Activated CD8-positive, alpha-beta memory T cell treated with anti-CD3 and anti-CD28 coated beads for 1 hour (primary cell): Measurements from ENCODE around the gene MXRA8.
"Not testable (repeated sequence)": the region's sequence is repeated elsewhere in the genome, so short reads cannot be mapped to it uniquely, and the experiment has no call there.

Source experiments
- DNase-seq, 2 donors: peaks; one replicate each; pipeline ENCODE4 v3.0.0-alpha.2; 2020; ENCODE audit warnings: low read depth in 1 of 2; ENCODE audit errors: extremely low read depth in 1 of 2

Gene MXRA8

GRCh38 chr1:1393428-1393827, 35.1 kb upstream of the MXRA8 start:
- DNase-seq, result no peak

DNA sequence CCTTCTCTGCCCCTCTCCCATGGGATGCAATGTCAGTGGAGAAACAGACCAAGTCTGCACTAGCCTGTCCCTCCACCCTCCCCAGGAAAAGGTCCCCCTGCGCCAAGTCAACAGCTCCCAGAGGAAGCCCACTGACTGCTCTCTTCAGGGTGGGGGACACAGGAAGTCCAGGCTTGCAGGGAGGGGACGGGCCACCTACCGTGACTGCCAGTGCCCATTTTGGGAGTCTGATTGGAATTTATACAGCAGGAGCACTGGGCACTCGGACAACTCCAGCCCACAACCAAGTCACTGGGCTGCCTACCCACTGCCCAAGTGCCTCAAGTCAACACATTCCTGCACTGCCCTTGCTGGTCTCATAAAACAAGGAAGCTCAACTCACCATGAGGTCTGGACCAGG, 34.7 kb upstream of the MXRA8 start:
- no peak for DNase-seq

- no peak for DNase-seq
Observed at GRCh38 chr1:1391225-1391624, 32.9 kb upstream of the MXRA8 start.

GRCh38 chr1:1390675-1391074, 32.3 kb upstream of the MXRA8 start:
- no peak for DNase-seq

GRCh38 chr1:1388078-1388472, 29.7 kb upstream of the MXRA8 start:
- no peak for DNase-seq

DNA sequence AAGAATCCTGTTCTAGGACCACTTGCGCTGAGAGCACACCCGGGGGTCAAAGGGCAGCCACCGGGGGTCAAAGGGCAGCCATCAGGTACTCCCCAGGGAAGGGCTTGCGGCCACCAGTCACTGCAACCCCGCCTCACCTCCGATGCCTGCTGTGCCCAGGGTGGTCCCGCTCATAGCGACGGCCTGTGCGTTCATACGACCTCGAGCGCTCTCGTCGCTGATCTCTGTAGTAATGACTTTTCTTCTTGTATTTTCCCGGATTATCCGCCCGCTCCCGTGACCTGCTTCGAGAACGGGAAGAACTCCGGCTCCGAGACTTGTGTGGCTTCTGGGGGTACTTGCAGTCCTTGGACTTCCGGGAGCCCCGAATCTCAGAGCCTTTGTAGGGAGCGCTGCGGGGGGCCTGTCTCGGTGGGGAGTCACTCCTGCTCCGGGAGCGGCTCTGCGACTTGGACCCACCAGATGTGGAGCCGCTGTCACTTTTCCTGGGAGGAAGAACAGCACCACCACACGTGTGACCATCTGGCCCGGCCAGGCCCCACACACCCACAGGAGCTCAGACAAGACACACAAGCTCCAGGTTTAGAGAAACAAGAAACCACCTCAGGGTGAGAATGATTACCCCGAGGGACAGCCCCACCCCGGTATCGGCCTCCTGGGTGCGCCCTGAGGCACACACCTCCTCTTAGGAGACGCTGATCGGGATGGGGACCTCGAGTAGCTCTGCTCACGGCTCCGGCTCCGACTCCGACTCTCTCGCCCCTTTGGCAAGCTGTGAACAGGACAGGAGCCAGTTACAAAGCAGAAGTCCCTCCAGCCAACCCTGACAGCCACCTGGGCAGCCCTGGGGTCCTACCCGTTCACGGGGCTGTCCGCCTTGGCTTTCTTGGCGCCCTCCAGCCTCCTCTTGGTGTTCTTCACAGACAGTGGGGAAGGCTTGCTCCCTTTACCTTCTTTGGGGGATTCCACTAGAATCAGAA, 29.0 kb upstream of the MXRA8 start:
- DNase-seq, result no peak

DNA sequence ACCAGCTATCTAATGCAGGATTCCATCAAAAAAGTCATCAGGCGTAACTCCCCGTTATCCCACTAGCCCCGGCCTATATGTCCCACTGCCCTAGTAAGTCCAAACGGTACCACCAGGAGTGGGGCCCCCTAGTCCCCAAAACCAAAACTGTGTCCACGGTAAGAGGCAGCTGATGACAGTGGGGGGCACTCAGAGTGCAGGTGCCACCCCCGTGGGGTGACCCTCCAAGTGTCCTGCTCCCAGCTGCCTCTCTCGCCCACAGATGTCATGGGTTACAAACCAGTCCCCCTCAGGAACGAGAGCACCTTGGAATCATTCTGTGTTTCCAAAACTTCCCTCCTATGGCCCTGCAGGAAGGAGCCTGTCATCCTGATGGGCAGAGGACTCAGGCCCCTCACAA, 27.6 kb upstream of the MXRA8 start:
- no peak for DNase-seq

- not testable (repeated sequence) for DNase-seq
Observed at GRCh38 chr1:1385339-1385738, 27.0 kb upstream of the MXRA8 start.

GRCh38 chr1:1381294-1381693, 22.9 kb upstream of the MXRA8 start:
- no peak for DNase-seq

GRCh38 chr1:1380860-1381259, 22.5 kb upstream of the MXRA8 start:
- no peak for DNase-seq

DNA sequence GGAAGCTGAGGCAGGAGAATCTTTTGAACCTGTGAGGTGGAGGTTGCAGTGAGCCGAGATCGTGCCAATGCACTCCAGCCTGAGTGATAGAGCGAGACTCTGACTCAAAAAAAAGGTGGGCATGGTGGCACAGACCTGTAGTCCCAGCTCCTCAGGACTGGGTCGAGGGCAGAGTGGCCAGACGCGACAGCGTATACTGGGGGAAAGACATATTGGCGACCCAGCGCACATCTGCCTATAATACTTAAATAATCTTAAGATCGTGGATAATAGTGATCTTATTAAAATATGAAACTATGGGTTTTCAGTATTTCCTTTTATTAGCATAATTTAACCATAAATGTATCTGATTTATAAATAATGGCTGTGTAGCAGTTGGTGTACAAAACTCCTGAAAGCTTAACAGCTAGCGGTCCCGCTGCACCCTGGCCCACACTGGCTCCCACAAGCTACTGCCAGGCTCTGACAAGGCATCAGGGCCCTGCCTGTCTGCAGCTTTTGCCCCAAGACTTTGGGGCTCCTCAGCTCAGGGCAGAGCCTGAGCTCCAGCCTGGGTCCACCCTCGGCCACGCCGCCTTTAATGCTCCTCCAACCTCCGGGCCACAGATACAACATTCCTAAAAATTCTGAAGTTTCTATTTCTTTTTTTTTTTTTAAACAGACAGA, 19.3 kb upstream of the MXRA8 start:
- no peak for DNase-seq

DNA sequence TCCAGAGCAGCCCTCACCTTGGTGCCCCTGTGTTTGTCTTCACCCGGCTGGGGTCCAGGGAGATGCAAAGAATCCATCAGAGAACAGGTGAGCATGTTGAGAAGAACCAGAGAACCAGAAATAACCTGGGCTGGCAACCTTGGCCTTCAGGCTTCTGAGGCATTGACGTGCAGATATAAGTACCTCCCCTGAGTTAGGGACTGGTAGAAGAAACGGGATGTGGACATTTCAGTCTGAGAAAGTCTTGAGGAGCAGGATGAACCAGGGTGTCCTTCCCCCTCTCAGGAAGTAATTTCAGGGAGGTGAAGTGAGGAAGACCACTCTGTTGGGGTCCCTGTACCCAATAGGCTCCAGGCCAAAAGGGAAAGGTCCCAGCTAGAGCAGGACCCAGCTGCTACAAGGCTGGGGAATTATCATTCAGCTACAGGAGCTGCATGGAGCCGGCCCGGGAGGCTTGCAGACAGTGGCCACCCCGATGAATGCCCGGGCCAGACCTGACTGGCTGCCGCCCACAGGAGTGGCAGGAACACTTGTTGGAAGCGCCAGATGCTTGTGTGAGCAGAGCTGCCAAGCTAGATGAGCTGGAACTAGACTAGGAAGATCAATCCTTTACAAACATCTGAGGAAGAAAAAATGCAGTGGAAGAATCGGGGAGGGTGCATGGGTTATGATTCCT, 18.3 kb upstream of the MXRA8 start:
- DNase-seq, result no peak

- DNase-seq, result peak; percentile 85 to 91
Observed at GRCh38 chr1:1374929-1375662, 16.7 kb upstream of the MXRA8 start, which contains the start of gene AURKAIP1. Gene AURKAIP1, minus strand, starts transcription at chr1:1375207. Its CDS starts 451 bp downstream, at chr1:1374756.

DNA sequence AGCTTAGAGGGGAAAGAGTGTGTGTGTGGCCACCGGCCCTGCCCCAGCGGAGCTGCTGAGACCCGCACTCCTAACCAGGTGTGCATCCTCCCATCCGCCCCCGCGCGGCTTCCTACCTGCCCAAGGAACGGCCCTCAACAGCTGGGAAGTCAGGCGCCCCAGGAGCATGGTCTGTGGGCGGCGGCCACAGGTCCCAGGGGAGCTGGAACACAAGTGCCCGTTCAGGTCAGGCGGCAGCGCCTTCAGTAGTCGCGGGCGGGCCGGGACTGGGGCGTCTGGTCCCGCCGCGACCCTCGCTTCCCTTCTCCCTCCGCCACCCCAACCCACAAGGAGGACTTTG, 16.2 kb upstream of the MXRA8 start:
- no peak for DNase-seq

- no peak for DNase-seq
Observed at GRCh38 chr1:1373815-1374588, 15.6 kb upstream of the MXRA8 start.

DNA sequence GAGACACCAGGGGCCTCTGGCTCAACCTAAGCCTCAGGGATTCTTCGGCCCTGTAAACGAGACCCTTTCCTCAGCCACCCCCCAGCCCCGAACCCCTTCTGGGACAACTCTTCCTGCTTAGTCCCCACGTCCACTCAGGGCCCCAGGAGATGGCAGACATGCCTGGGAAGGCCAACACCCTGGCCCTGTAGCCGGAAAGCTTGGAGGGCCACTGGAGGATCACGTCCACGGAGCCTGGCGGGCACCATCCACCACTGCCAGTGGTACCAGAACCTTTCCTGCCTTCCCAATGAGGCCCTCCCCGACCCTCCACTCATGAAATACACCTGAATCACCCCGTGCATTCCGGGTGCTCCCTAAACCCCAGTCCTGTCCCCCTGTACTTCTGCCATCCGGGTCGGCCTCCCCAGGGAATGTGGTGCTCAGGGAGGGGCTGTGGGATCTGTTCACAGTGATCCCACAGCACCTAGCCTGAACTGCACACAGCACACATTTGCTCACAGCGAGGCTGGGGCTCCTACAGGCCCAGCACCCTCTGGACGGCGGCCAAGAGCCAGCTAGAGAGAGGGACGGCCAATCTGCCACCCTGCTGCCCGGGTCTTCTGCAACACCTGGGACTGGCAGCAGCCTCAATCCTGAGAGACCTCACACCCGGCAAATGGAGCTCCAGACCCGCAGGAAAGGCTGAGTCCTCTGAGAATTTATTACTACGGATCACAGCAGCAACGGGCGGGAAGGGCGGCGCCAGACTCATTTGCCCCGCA, 14.9 kb upstream of the MXRA8 start:
- no peak for DNase-seq

- peak; percentile 44 to 66 for DNase-seq
Observed at GRCh38 chr1:1371746-1372711, 13.7 kb upstream of the MXRA8 start.

- peak; percentile 42 to 83 for DNase-seq
Observed at GRCh38 chr1:1371364-1371745, 13.0 kb upstream of the MXRA8 start.
